ENCODE results near the gene FRAT2. TPM values are rescaled to one million over a fixed set of nuclear protein-coding genes. Genes with fewer than 3 reads are reported as not detected.

The FRAT2 gene
- total and polyA plus RNA-seq, 2 of the 4 experiments (the other 2 are of a cell fraction): 2.0 to 2.5 TPM

GRCh38 chr10:97321804-97322190 is 12.7 kb downstream of the FRAT2 start:
- ChIA-PET CTCF (interaction anchor here (0.6 kb wide), 1 partner anchor 92 kb away, joined by 4 read pairs; no protein-coding TSS in a partner anchor), POLR2A (ENCODE audit: unreplicated experiment) (interaction anchor here (0.6 kb wide), 1 partner anchor 11 kb away, joined by 7 read pairs; no protein-coding TSS in a partner anchor)
- DNase-seq (no peak), ATAC-seq (ENCODE audit: low read depth) (no peak)
- Histone ChIP-seq H4K8ac (ENCODE audit: low read depth in 2 of 2, low read length in 2 of 2) (no peak overlapping the region), H2BK5ac (ENCODE audit: low read depth, low read length, poor library complexity, severe bottlenecking) (no peak overlapping the region), H2AK9ac (replicated peaks; ENCODE audit: low read depth, low read length, poor library complexity) (no peak overlapping the region), H3K79me1 (ENCODE audit: low read depth in 1 of 2, low read length in 2 of 2) (peaks cover 7% of the 10 kb centered on the region in 2 experiments; a peak in 2 of 4 replicates), H3K56ac (ENCODE audit: extremely low read depth, insufficient read depth, low read length) (no peak overlapping the region), H3K27ac (ENCODE audit: insufficient read depth, low read length) (no peak overlapping the region), H4K5ac (ENCODE audit: low read depth, low read length) (no peak overlapping the region), H4K91ac (ENCODE audit: insufficient read depth, low read depth, low read length) (no peak overlapping the region), H2AFZ (replicated peaks; ENCODE audit: low read length, poor library complexity) (no peak overlapping the region), H3K4me3 (ENCODE audit: insufficient read depth, low read depth, low read length) (no peak overlapping the region), H4K20me1 (ENCODE audit: insufficient read depth, low read length) (no peaks in the 10 kb centered on the region), H3K36me3 (ENCODE audit: control insufficient read depth, insufficient read depth, low read length) (no peaks in the 10 kb centered on the region), H2AK5ac (ENCODE audit: low read depth, low read length) (no peak overlapping the region), H3K9ac (ENCODE audit: low read depth, low read length) (no peak overlapping the region), H2BK15ac (ENCODE audit: low read depth, low read length) (no peak overlapping the region), H3K27me3 (ENCODE audit: control insufficient read depth, insufficient read depth, low read length) (no peaks in the 10 kb centered on the region), H3K4me2 (ENCODE audit: low read depth, low read length) (no peak overlapping the region), H3K23ac (ENCODE audit: low read depth, low read length) (no peak overlapping the region), H3K9me1 (ENCODE audit: insufficient read depth, low read length) (no peaks in the 10 kb centered on the region), H3K9me3 (ENCODE audit: control insufficient read depth, insufficient read depth, low read length) (no peaks in the 10 kb centered on the region), H2BK20ac (ENCODE audit: low read depth, low read length) (no peak overlapping the region), H3K14ac (replicated peaks; ENCODE audit: low read depth, low read length) (no peak overlapping the region), H3K4ac (ENCODE audit: low read depth, low read length) (no peak overlapping the region), H2BK120ac (ENCODE audit: low read depth, low read length) (no peak overlapping the region), H3K18ac (ENCODE audit: low read depth, low read length) (no peak overlapping the region), H3K4me1 (ENCODE audit: control insufficient read depth, insufficient read depth, low read length) (peaks cover 8% of the 10 kb centered on the region; the same call in 1 of the 2 replicates)
- no peak for TF ChIP-seq MXI1 (IDR thresholded peaks at IDR 0.05; ENCODE audit: borderline replicate concordance, low read depth, low read length)
- no peak for TF ChIP-seq MAZ (IDR thresholded peaks at IDR 0.05; ENCODE audit: borderline replicate concordance, low read depth, low read length)
- no peak for TF ChIP-seq CEBPB (IDR thresholded peaks at IDR 0.05; ENCODE audit: low read depth, low read length)
- TF ChIP-seq RAD21 (IDR thresholded peaks at IDR 0.05; ENCODE audit: low read length): no peak
- no peak for TF ChIP-seq POLR2A (IDR thresholded peaks at IDR 0.05; ENCODE audit: low read depth, low read length)
- no peak for TF ChIP-seq SMC3 (IDR thresholded peaks at IDR 0.05; ENCODE audit: low read depth, low read length)
- TF ChIP-seq CTCF (conservative IDR thresholded peaks at IDR 0.05; ENCODE audit: low read depth, low read length): no peak
- TF ChIP-seq, protein P1, sequence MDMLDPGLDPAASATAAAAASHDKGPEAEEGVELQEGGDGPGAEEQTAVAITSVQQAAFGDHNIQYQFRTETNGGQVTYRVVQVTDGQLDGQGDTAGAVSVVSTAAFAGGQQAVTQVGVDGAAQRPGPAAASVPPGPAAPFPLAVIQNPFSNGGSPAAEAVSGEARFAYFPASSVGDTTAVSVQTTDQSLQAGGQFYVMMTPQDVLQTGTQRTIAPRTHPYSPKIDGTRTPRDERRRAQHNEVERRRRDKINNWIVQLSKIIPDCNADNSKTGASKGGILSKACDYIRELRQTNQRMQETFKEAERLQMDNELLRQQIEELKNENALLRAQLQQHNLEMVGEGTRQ (IDR thresholded peaks at IDR 0.05; ENCODE audit: low read depth, low read length): no peak
- no peak for TF ChIP-seq FOS (IDR thresholded peaks at IDR 0.05; ENCODE audit: low read depth, low read length)
- no peak for TF ChIP-seq CHD1 (IDR thresholded peaks at IDR 0.05; ENCODE audit: low read depth, low read length)
- TF ChIP-seq RFX5 (IDR thresholded peaks at IDR 0.05; ENCODE audit: low read depth, low read length): no peak
- TF ChIP-seq ELK1 (IDR thresholded peaks at IDR 0.05; ENCODE audit: borderline replicate concordance, low read depth, low read length): no peak
- no peak for TF ChIP-seq MAFK (IDR thresholded peaks at IDR 0.05; ENCODE audit: low read depth, low read length)
- no peak for TF ChIP-seq NFE2L2 (IDR thresholded peaks at IDR 0.05; ENCODE audit: low read depth, low read length)
- no peak for TF ChIP-seq RCOR1 (IDR thresholded peaks at IDR 0.05; ENCODE audit: insufficient replicate concordance, low read length)
- TF ChIP-seq BHLHE40 (IDR thresholded peaks at IDR 0.05; ENCODE audit: low read depth, low read length): no peak
- intact Hi-C loops (cut with micrococcal nuclease) (no loop called here), dilution Hi-C loops (cut with HindIII; ENCODE audit: low sequenced_read_pairs, unreplicated experiment) (no loop called here), in situ Hi-C loops (cut with MboI; ENCODE audit: low sequenced_read_pairs) (no loop called here)
- no TSS peak for BruUV-seq (replicated peaks)
- no CpG with 5 or more reads among the region's 3 CpGs for WGBS, 2 experiments (ENCODE audit: extremely low coverage in 2 of 2, insufficient read length in 1 of 2)
